NCI-H446 (cell line): Measurements from ENCODE around the gene DIP2A.
"Not testable (repeated sequence)": the region's sequence is repeated elsewhere in the genome, so short reads cannot be mapped to it uniquely, and the experiment has no call there.

Source experiments
- DNase-seq, 2 experiments: peaks; one replicate each; lab custom pipeline; 2025; lab: John Stamatoyannopoulos, UW

The DIP2A gene

GRCh38 chr21:46527393-46527792 lies 68.7 kb downstream of the DIP2A start:
- not testable (repeated sequence) for DNase-seq

GRCh38 chr21:46527801-46528200 lies 69.1 kb downstream of the DIP2A start:
- DNase-seq: no peak

- DNase-seq: no peak
Observed at GRCh38 chr21:46532080-46532479, 73.4 kb downstream of the DIP2A start.

- no peak for DNase-seq
Observed at GRCh38 chr21:46537026-46537425, 78.3 kb downstream of the DIP2A start.

- no peak for DNase-seq
Observed at GRCh38 chr21:46538262-46538661, 79.6 kb downstream of the DIP2A start.

GRCh38 chr21:46538851-46539666 lies 80.4 kb downstream of the DIP2A start:
- DNase-seq: no peak

- DNase-seq: no peak
Observed at GRCh38 chr21:46540087-46540710, 81.5 kb downstream of the DIP2A start.

GRCh38 chr21:46542588-46543124 lies 84.0 kb downstream of the DIP2A start:
- no peak for DNase-seq

- DNase-seq: no peak
Observed at GRCh38 chr21:46543306-46543705, 84.6 kb downstream of the DIP2A start.

- no peak for DNase-seq
Observed at GRCh38 chr21:46544003-46544402, 85.3 kb downstream of the DIP2A start.

GRCh38 chr21:46544824-46545223 lies 86.1 kb downstream of the DIP2A start:
- DNase-seq: no peak

GRCh38 chr21:46545363-46545762 lies 86.7 kb downstream of the DIP2A start:
- no peak for DNase-seq

- no peak for DNase-seq
Observed at GRCh38 chr21:46545911-46546310, 87.2 kb downstream of the DIP2A start.

GRCh38 chr21:46546799-46547198 lies 88.1 kb downstream of the DIP2A start:
- DNase-seq: no peak

- DNase-seq: no peak
Observed at GRCh38 chr21:46549650-46550049, 91.0 kb downstream of the DIP2A start.

GRCh38 chr21:46550116-46550941 lies 91.6 kb downstream of the DIP2A start:
- no peak for DNase-seq

GRCh38 chr21:46551636-46552241 lies 93.0 kb downstream of the DIP2A start:
- no peak for DNase-seq

- DNase-seq: no peak
Observed at GRCh38 chr21:46552274-46552673, 93.6 kb downstream of the DIP2A start.

GRCh38 chr21:46552865-46553379 lies 94.2 kb downstream of the DIP2A start:
- DNase-seq: no peak

- no peak for DNase-seq
Observed at GRCh38 chr21:46553993-46554392, 95.3 kb downstream of the DIP2A start.

GRCh38 chr21:46554431-46555224 lies 95.9 kb downstream of the DIP2A start:
- no peak for DNase-seq
